Measurements from ENCODE around the gene PGLYRP3.
"Not testable (repeated sequence)": the region's sequence is repeated elsewhere in the genome, so short reads cannot be mapped to it uniquely, and the experiment has no call there.

The PGLYRP3 gene

GRCh38 chr1:153324912-153325311 is 12.2 kb upstream of the PGLYRP3 start:
- Mint-ChIP-seq H3K36me3 (ENCODE audit: insufficient read depth) (no peaks in the 10 kb centered on the region), H3K4me3 (no peak overlapping the region), H3K4me1 (no peaks in the 10 kb centered on the region), H3K27me3 (peaks cover 66% of the 10 kb centered on the region), H3K27ac (ENCODE audit: low read depth) (no peak overlapping the region), H3K9me3 (peaks cover 18% of the 10 kb centered on the region)
- no peak for DNase-seq (ENCODE audit: low spot score in 2 of 2)
- no peak for ATAC-seq (replicated peaks; ENCODE audit: extremely low read depth, poor library complexity, severe bottlenecking)

GRCh38 chr1:153322568-153322967 is 9.8 kb upstream of the PGLYRP3 start:
- peaks cover 12% of the 10 kb centered on the region for H3K9me3 Mint-ChIP-seq
- DNase-seq (ENCODE audit: low spot score in 2 of 2) (no peak), ATAC-seq (replicated peaks; ENCODE audit: extremely low read depth, poor library complexity, severe bottlenecking) (no peak)
- H3K27ac Mint-ChIP-seq (ENCODE audit: low read depth), result no peak overlapping the region
- no peak overlapping the region for H3K4me3 Mint-ChIP-seq
- H3K27me3 Mint-ChIP-seq, result peaks cover 64% of the 10 kb centered on the region
- no peaks in the 10 kb centered on the region for H3K36me3 Mint-ChIP-seq (ENCODE audit: insufficient read depth)
- no peaks in the 10 kb centered on the region for H3K4me1 Mint-ChIP-seq

- H3K27ac Mint-ChIP-seq (ENCODE audit: low read depth); H3K4me1 Mint-ChIP-seq; DNase-seq (ENCODE audit: low spot score in 2 of 2); H3K36me3 Mint-ChIP-seq (ENCODE audit: insufficient read depth); ATAC-seq (replicated peaks; ENCODE audit: extremely low read depth, poor library complexity, severe bottlenecking); H3K4me3 Mint-ChIP-seq: not testable (repeated sequence)
- Mint-ChIP-seq H3K27me3 (peaks cover 75% of the 10 kb centered on the region), H3K9me3 (peaks cover 12% of the 10 kb centered on the region)
These were observed 5.4 kb upstream of the PGLYRP3 start for GRCh38 chr1:153318145-153318544.

- ATAC-seq (replicated peaks; ENCODE audit: extremely low read depth, poor library complexity, severe bottlenecking); H3K27ac Mint-ChIP-seq (ENCODE audit: low read depth); H3K9me3 Mint-ChIP-seq; H3K4me3 Mint-ChIP-seq; DNase-seq (ENCODE audit: low spot score in 2 of 2); H3K4me1 Mint-ChIP-seq; H3K36me3 Mint-ChIP-seq (ENCODE audit: insufficient read depth): not testable (repeated sequence)
- H3K27me3 Mint-ChIP-seq, result peaks cover 71% of the 10 kb centered on the region
These were observed 3.3 kb upstream of the PGLYRP3 start for GRCh38 chr1:153316013-153316412.

- not testable (repeated sequence) for H3K4me1 Mint-ChIP-seq; ATAC-seq (replicated peaks; ENCODE audit: extremely low read depth, poor library complexity, severe bottlenecking); H3K4me3 Mint-ChIP-seq; H3K27ac Mint-ChIP-seq (ENCODE audit: low read depth); H3K36me3 Mint-ChIP-seq (ENCODE audit: insufficient read depth); H3K9me3 Mint-ChIP-seq; DNase-seq (ENCODE audit: low spot score in 2 of 2)
- peaks cover 71% of the 10 kb centered on the region for H3K27me3 Mint-ChIP-seq
These were observed 1.6 kb upstream of the PGLYRP3 start for GRCh38 chr1:153314388-153314787.

GRCh38 chr1:153313288-153313687 is 536 bp upstream of the PGLYRP3 start:
- ATAC-seq (replicated peaks; ENCODE audit: extremely low read depth, poor library complexity, severe bottlenecking), result no peak
- H3K9me3 Mint-ChIP-seq, result no peaks in the 10 kb centered on the region

GRCh38 chr1:153310526-153310925 is 2.2 kb downstream of the PGLYRP3 start:
- no peaks in the 10 kb centered on the region for H3K9me3 Mint-ChIP-seq
- no peaks in the 10 kb centered on the region for H3K4me1 Mint-ChIP-seq
- no peak for ATAC-seq (replicated peaks; ENCODE audit: extremely low read depth, poor library complexity, severe bottlenecking)
- no peak for DNase-seq (ENCODE audit: low spot score in 2 of 2)
- H3K27me3 Mint-ChIP-seq, result peaks cover 69% of the 10 kb centered on the region
- no peak overlapping the region for H3K4me3 Mint-ChIP-seq
- H3K27ac Mint-ChIP-seq (ENCODE audit: low read depth), result no peak overlapping the region
- H3K36me3 Mint-ChIP-seq (ENCODE audit: insufficient read depth), result no peaks in the 10 kb centered on the region

More at GRCh38 chr1:153313288-153313687, 536 bp upstream of the PGLYRP3 start:
- no peak for DNase-seq (ENCODE audit: low spot score in 2 of 2)
- Mint-ChIP-seq H3K27ac (ENCODE audit: low read depth) (no peak overlapping the region), H3K27me3 (peaks cover 71% of the 10 kb centered on the region), H3K4me3 (no peak overlapping the region), H3K36me3 (ENCODE audit: insufficient read depth) (no peaks in the 10 kb centered on the region), H3K4me1 (no peaks in the 10 kb centered on the region)

- H3K9me3 Mint-ChIP-seq, result no peaks in the 10 kb centered on the region
- peaks cover 60% of the 10 kb centered on the region for H3K27me3 Mint-ChIP-seq
- no peak overlapping the region for H3K27ac Mint-ChIP-seq (ENCODE audit: low read depth)
- no peak for DNase-seq (ENCODE audit: low spot score in 2 of 2)
- ATAC-seq (replicated peaks; ENCODE audit: extremely low read depth, poor library complexity, severe bottlenecking), result no peak
- H3K36me3 Mint-ChIP-seq (ENCODE audit: insufficient read depth), result no peaks in the 10 kb centered on the region
- no peaks in the 10 kb centered on the region for H3K4me1 Mint-ChIP-seq
- no peak overlapping the region for H3K4me3 Mint-ChIP-seq
These were observed 3.3 kb downstream of the PGLYRP3 start for GRCh38 chr1:153309441-153309840.

GRCh38 chr1:153308540-153308939 is 4.2 kb downstream of the PGLYRP3 start:
- peaks cover 56% of the 10 kb centered on the region for H3K27me3 Mint-ChIP-seq
- H3K9me3 Mint-ChIP-seq, result no peaks in the 10 kb centered on the region

GRCh38 chr1:153307221-153307600 is 5.5 kb downstream of the PGLYRP3 start:
- Mint-ChIP-seq H3K36me3 (ENCODE audit: insufficient read depth) (no peaks in the 10 kb centered on the region), H3K27ac (ENCODE audit: low read depth) (no peak overlapping the region), H3K9me3 (no peaks in the 10 kb centered on the region), H3K27me3 (peaks cover 43% of the 10 kb centered on the region), H3K4me3 (no peak overlapping the region), H3K4me1 (no peaks in the 10 kb centered on the region)
- DNase-seq (ENCODE audit: low spot score in 2 of 2) (no peak), ATAC-seq (replicated peaks; ENCODE audit: extremely low read depth, poor library complexity, severe bottlenecking) (no peak)

More at GRCh38 chr1:153308540-153308939, 4.2 kb downstream of the PGLYRP3 start:
- Mint-ChIP-seq H3K4me1 (no peaks in the 10 kb centered on the region), H3K36me3 (ENCODE audit: insufficient read depth) (no peaks in the 10 kb centered on the region), H3K4me3 (no peak overlapping the region), H3K27ac (ENCODE audit: low read depth) (no peak overlapping the region)
- ATAC-seq (replicated peaks; ENCODE audit: extremely low read depth, poor library complexity, severe bottlenecking), result no peak
- no peak for DNase-seq (ENCODE audit: low spot score in 2 of 2)

GRCh38 chr1:153306303-153307220 is 6.2 kb downstream of the PGLYRP3 start:
- Mint-ChIP-seq H3K4me1 (no peaks in the 10 kb centered on the region), H3K9me3 (no peaks in the 10 kb centered on the region), H3K4me3 (no peak overlapping the region), H3K27ac (ENCODE audit: low read depth) (no peak overlapping the region), H3K27me3 (peaks cover 38% of the 10 kb centered on the region), H3K36me3 (ENCODE audit: insufficient read depth) (no peaks in the 10 kb centered on the region)
- ATAC-seq (replicated peaks; ENCODE audit: extremely low read depth, poor library complexity, severe bottlenecking) (no peak), DNase-seq (ENCODE audit: low spot score in 2 of 2) (no peak)

- H3K27me3 Mint-ChIP-seq, result peaks cover 38% of the 10 kb centered on the region
- no peak for DNase-seq (ENCODE audit: low spot score in 2 of 2)
- ATAC-seq (replicated peaks; ENCODE audit: extremely low read depth, poor library complexity, severe bottlenecking), result no peak
- no peaks in the 10 kb centered on the region for H3K4me1 Mint-ChIP-seq
- no peak overlapping the region for H3K4me3 Mint-ChIP-seq
- H3K36me3 Mint-ChIP-seq (ENCODE audit: insufficient read depth), result no peaks in the 10 kb centered on the region
- no peak overlapping the region for H3K27ac Mint-ChIP-seq (ENCODE audit: low read depth)
- no peaks in the 10 kb centered on the region for H3K9me3 Mint-ChIP-seq
These were observed 7.1 kb downstream of the PGLYRP3 start for GRCh38 chr1:153305682-153306081.

GRCh38 chr1:153302308-153302707 is 10.4 kb downstream of the PGLYRP3 start:
- H3K27me3 Mint-ChIP-seq, result peaks cover 15% of the 10 kb centered on the region
- DNase-seq (ENCODE audit: low spot score in 2 of 2), result no peak
- no peaks in the 10 kb centered on the region for H3K36me3 Mint-ChIP-seq (ENCODE audit: insufficient read depth)
- H3K9me3 Mint-ChIP-seq, result no peaks in the 10 kb centered on the region
- no peaks in the 10 kb centered on the region for H3K4me1 Mint-ChIP-seq
- H3K4me3 Mint-ChIP-seq, result no peak overlapping the region
- no peak for ATAC-seq (replicated peaks; ENCODE audit: extremely low read depth, poor library complexity, severe bottlenecking)
- H3K27ac Mint-ChIP-seq (ENCODE audit: low read depth), result no peak overlapping the region

Data from central memory CD8-positive, alpha-beta T cell (primary cell).